ENCODE data around the gene DPCD. TPM values are rescaled to one million over a fixed set of nuclear protein-coding genes. Genes with fewer than 3 reads are reported as not detected.

DPCD gene
- total and polyA plus RNA-seq, 5 donors from 2014 or later: 0.99 to 1.7 (median 1.1) TPM; not detected in 1

DNA sequence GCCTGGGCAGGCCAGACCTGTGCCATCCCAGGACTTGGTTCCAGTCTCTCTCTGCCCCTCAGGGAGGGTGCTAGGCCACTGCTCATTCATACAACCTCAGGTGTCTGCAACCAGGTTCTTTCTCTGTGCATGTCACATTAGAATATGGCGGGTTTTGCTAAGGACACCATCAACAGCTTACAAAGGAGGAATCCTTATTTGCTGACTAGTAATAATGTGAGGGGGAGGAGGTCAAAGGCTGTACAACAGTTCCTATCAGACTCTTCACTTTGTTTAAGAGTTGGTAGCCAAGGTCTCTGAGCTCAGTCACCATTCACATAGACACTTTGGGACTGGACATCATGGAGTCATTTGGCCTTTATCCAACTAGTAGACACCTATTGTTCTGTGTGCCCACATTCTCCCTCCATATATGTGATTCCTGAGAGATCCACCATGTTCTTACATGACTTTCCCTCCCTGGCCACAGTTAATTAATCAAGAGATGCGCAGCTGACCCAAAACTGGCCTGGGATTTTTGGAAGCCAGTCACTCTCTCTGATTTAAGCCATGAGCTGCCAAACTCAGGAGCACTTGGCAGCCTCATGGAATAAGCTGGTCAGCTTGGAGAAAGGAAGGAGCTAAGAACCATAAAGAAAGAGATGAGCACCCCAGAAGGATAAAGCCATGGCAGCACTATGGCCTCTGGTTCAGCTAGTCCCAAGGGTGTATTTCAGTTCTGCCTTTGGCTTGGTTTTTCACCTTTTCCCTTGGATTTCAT, 51.2 kb downstream of the DPCD start:
- Histone ChIP-seq H3K36me3 (ENCODE audit: control insufficient read depth, insufficient read depth, low read length) (peaks cover 21% of the 10 kb centered on the region), H3K9me3 (ENCODE audit: control insufficient read depth in 2 of 2, low read length in 2 of 2) (no peaks in the 10 kb centered on the region), H3K27ac (ENCODE audit: insufficient read depth, low read length, poor library complexity, severe bottlenecking) (no peak overlapping the region), H3K27me3 (ENCODE audit: control insufficient read depth, insufficient read depth, low read length) (no peaks in the 10 kb centered on the region), H3K4me3 (ENCODE audit: low read depth, low read length) (no peak overlapping the region), H3K4me1 (ENCODE audit: control insufficient read depth, insufficient read depth, low read length, poor library complexity, severe bottlenecking) (no peaks in the 10 kb centered on the region)
- Mint-ChIP-seq H3K27ac (peak overlapping the region in 2 of 3 donors; percentile 13 to 30), H3K4me3 (no peak overlapping the region), H3K9me3 (no peaks in the 10 kb centered on the region), H3K27me3 (no peaks in the 10 kb centered on the region), H3K4me1 (peaks cover 2 to 41% (median 14%) of the 10 kb centered on the region in 4 donors), H3K36me3 (peaks cover 31% of the 10 kb centered on the region)
- ATAC-seq (ENCODE audit: low read depth in 2 of 2) (no peak), DNase-seq (no peak)

DNA sequence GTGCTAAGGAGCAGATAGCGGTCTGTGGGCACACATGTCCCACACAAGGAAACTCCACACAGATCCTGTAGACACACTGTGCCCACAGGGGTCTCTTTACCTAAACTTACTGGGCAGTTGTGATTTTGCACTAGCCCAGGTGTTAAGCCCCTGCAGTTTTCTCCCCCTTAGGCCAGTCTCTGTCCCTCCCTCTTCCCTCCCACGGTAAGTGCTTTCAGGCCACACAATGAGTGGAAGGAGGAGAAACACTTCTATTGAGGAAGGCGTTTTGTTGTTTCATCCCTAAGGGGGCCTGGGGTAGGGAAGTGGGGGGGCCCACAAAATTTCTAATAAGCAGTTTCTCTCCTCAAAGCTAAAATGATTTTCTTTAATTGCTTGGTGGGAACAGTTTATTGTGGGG, 55.4 kb downstream of the DPCD start:
- peaks cover 42% of the 10 kb centered on the region for H3K36me3 ChIP-seq (ENCODE audit: control insufficient read depth, insufficient read depth, low read length)
- no peaks in the 10 kb centered on the region for H3K27me3 ChIP-seq (ENCODE audit: control insufficient read depth, insufficient read depth, low read length)
- H3K4me1 ChIP-seq (ENCODE audit: control insufficient read depth, insufficient read depth, low read length, poor library complexity, severe bottlenecking): no peaks in the 10 kb centered on the region
- no peak overlapping the region for H3K27ac ChIP-seq (ENCODE audit: insufficient read depth, low read length, poor library complexity, severe bottlenecking)
- H3K27me3 Mint-ChIP-seq: no peaks in the 10 kb centered on the region
- H3K9me3 ChIP-seq (ENCODE audit: control insufficient read depth in 2 of 2, low read length in 2 of 2): no peaks in the 10 kb centered on the region
- DNase-seq: no peak
- no peak overlapping the region for H3K4me3 ChIP-seq (ENCODE audit: low read depth, low read length)
- no peaks in the 10 kb centered on the region for H3K9me3 Mint-ChIP-seq
- H3K4me3 Mint-ChIP-seq: no peak overlapping the region
- no peak for ATAC-seq (ENCODE audit: low read depth in 2 of 2)
- H3K27ac Mint-ChIP-seq: no peak overlapping the region
- peaks cover 5 to 47% (median 16%) of the 10 kb centered on the region in 4 donors for H3K4me1 Mint-ChIP-seq
- H3K36me3 Mint-ChIP-seq: peaks cover 31% of the 10 kb centered on the region

DNA sequence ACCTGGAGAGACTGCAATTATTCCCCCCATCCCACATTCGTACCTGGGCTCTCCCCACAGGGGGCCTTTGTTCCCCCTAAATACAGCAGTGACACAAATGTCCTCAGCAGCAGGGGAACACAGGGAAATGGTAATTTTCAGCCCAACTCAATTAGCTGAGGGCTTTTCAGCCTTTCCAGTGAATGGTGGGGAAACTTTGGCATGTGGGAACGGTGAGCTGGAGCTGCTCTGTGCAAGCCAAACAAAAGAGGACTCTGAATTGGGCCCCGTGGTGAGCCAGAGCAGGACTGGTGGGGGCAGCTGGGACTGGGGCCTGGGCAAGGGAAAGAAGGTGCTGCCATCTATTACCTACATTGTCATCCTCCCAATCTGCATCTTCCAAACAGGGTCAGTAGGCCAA, 55.9 kb downstream of the DPCD start:
- Histone ChIP-seq H3K4me1 (ENCODE audit: control insufficient read depth, insufficient read depth, low read length, poor library complexity, severe bottlenecking) (no peaks in the 10 kb centered on the region), H3K36me3 (ENCODE audit: control insufficient read depth, insufficient read depth, low read length) (peaks cover 42% of the 10 kb centered on the region), H3K9me3 (ENCODE audit: control insufficient read depth in 2 of 2, low read length in 2 of 2) (no peaks in the 10 kb centered on the region), H3K4me3 (ENCODE audit: low read depth, low read length) (no peak overlapping the region), H3K27me3 (ENCODE audit: control insufficient read depth, insufficient read depth, low read length) (no peaks in the 10 kb centered on the region), H3K27ac (ENCODE audit: insufficient read depth, low read length, poor library complexity, severe bottlenecking) (no peak overlapping the region)
- H3K4me1 Mint-ChIP-seq: peaks cover 5 to 51% (median 16%) of the 10 kb centered on the region in 4 donors
- H3K27ac Mint-ChIP-seq: peak overlapping the region in 1 of 3 donors; percentile 52
- H3K4me3 Mint-ChIP-seq: no peak overlapping the region
- H3K36me3 Mint-ChIP-seq: peaks cover 35% of the 10 kb centered on the region
- DNase-seq (no peak), ATAC-seq (ENCODE audit: low read depth in 2 of 2) (no peak)
- no peaks in the 10 kb centered on the region for H3K9me3 Mint-ChIP-seq
- no peaks in the 10 kb centered on the region for H3K27me3 Mint-ChIP-seq

DNA sequence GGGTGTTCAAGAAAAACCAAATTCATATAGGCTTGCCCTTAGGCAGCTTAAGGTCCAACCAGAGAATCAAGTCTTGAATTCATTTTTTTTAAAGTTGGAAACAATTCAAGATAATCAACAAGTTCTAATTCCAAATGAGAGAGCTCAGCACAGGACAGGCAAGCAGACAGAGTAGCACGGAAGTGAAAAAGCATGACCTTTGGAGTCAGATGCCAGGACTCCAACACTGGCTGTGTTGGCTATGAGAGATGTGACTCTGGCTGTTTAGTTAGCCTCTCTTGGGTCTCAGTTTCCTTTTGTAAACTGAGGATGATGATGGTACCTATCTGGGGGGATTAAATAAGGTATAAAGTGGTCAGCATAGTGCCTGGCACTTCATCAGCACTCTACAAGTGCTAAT, 57.5 kb downstream of the DPCD start:
- Mint-ChIP-seq H3K27ac (peak overlapping the region; percentile 14 to 67 (median 52)), H3K4me3 (no peak overlapping the region), H3K4me1 (peaks cover 5 to 45% (median 17%) of the 10 kb centered on the region in 4 donors), H3K36me3 (peaks cover 27% of the 10 kb centered on the region), H3K9me3 (no peaks in the 10 kb centered on the region), H3K27me3 (no peaks in the 10 kb centered on the region)
- Histone ChIP-seq H3K4me1 (ENCODE audit: control insufficient read depth, insufficient read depth, low read length, poor library complexity, severe bottlenecking) (no peaks in the 10 kb centered on the region), H3K27ac (ENCODE audit: insufficient read depth, low read length, poor library complexity, severe bottlenecking) (no peak overlapping the region), H3K36me3 (ENCODE audit: control insufficient read depth, insufficient read depth, low read length) (peaks cover 43% of the 10 kb centered on the region), H3K4me3 (ENCODE audit: low read depth, low read length) (no peak overlapping the region), H3K27me3 (ENCODE audit: control insufficient read depth, insufficient read depth, low read length) (no peaks in the 10 kb centered on the region), H3K9me3 (ENCODE audit: control insufficient read depth in 2 of 2, low read length in 2 of 2) (no peaks in the 10 kb centered on the region)
- no peak for ATAC-seq (ENCODE audit: low read depth in 2 of 2)
- no peak for DNase-seq

GRCh38 chr10:101646364-101646763, 58.2 kb downstream of the DPCD start:
- Histone ChIP-seq H3K27me3 (ENCODE audit: control insufficient read depth, insufficient read depth, low read length) (no peaks in the 10 kb centered on the region), H3K4me3 (ENCODE audit: low read depth, low read length) (no peak overlapping the region), H3K9me3 (ENCODE audit: control insufficient read depth in 2 of 2, low read length in 2 of 2) (no peaks in the 10 kb centered on the region), H3K36me3 (ENCODE audit: control insufficient read depth, insufficient read depth, low read length) (peaks cover 49% of the 10 kb centered on the region), H3K27ac (ENCODE audit: insufficient read depth, low read length, poor library complexity, severe bottlenecking) (no peak overlapping the region), H3K4me1 (ENCODE audit: control insufficient read depth, insufficient read depth, low read length, poor library complexity, severe bottlenecking) (no peaks in the 10 kb centered on the region)
- Mint-ChIP-seq H3K4me1 (peaks cover 3 to 44% (median 16%) of the 10 kb centered on the region in 4 donors), H3K9me3 (no peaks in the 10 kb centered on the region), H3K27me3 (no peaks in the 10 kb centered on the region), H3K36me3 (peaks cover 25% of the 10 kb centered on the region), H3K27ac (no peak overlapping the region), H3K4me3 (no peak overlapping the region)
- no peak for DNase-seq
- ATAC-seq (ENCODE audit: low read depth in 2 of 2): no peak

DNA sequence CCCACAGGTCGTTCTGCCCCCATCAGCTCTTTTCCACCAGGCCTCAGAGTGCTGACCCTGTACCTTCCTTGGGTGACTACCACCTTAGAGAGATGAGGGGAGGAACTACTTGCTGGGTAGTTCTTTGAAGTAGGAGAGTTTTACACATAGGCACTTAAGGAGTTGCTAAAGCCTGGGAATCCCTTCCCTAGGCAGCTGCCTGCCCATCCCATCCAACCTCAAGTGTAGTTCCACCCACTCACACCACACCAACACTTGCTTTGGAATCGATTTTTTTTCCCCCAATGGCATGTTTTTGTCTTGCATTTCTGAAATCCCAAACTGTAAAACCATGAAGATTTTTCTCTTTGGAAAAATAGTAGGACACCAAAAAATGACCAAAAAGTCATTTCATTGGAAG, 59.1 kb downstream of the DPCD start:
- no peaks in the 10 kb centered on the region for H3K4me1 ChIP-seq (ENCODE audit: control insufficient read depth, insufficient read depth, low read length, poor library complexity, severe bottlenecking)
- ATAC-seq (ENCODE audit: low read depth in 2 of 2) (no peak), DNase-seq (no peak)
- H3K4me1 Mint-ChIP-seq: peaks cover 0 to 39% (median 15%) of the 10 kb centered on the region in 4 donors
- no peak overlapping the region for H3K4me3 ChIP-seq (ENCODE audit: low read depth, low read length)
- peaks cover 54% of the 10 kb centered on the region for H3K36me3 ChIP-seq (ENCODE audit: control insufficient read depth, insufficient read depth, low read length)
- H3K4me3 Mint-ChIP-seq: no peak overlapping the region
- peaks cover 21% of the 10 kb centered on the region for H3K36me3 Mint-ChIP-seq
- no peak overlapping the region for H3K27ac Mint-ChIP-seq
- no peaks in the 10 kb centered on the region for H3K9me3 ChIP-seq (ENCODE audit: control insufficient read depth in 2 of 2, low read length in 2 of 2)
- no peaks in the 10 kb centered on the region for H3K27me3 Mint-ChIP-seq
- no peak overlapping the region for H3K27ac ChIP-seq (ENCODE audit: insufficient read depth, low read length, poor library complexity, severe bottlenecking)
- H3K27me3 ChIP-seq (ENCODE audit: control insufficient read depth, insufficient read depth, low read length): no peaks in the 10 kb centered on the region
- no peaks in the 10 kb centered on the region for H3K9me3 Mint-ChIP-seq

DNA sequence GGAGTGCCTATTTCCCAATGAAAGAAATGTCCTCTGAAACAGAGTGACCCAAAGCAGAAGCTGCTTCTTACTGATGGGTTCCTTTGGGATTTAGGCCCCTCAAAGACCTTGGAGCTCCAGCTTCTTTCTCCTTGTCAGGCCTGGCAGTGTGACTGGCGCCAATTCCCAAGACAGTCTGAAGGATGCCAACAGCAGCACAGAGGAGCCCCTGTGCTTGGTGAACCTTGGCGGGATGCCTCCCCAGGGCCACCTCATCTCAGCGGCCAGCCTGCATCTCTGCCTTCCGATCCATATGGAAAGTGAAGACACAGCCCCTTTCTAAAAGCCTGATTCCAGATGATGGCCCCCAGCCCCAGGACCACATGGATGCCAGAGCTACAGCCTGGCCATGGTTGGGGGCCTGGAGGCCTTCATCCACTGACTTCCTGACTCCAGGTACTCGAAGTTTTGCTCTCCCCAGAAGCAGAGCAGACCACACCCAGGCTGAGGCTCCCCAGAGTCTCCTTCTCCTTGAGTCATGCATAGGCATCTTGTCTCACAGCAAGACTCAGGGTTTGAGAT, 61.5 kb downstream of the DPCD start:
- no peak overlapping the region for H3K4me3 ChIP-seq (ENCODE audit: low read depth, low read length)
- no peaks in the 10 kb centered on the region for H3K9me3 Mint-ChIP-seq
- no peak overlapping the region for H3K27ac ChIP-seq (ENCODE audit: insufficient read depth, low read length, poor library complexity, severe bottlenecking)
- H3K27ac Mint-ChIP-seq: peak overlapping the region in 1 of 3 donors; percentile 72
- ATAC-seq (ENCODE audit: low read depth in 2 of 2) (no peak), DNase-seq (no peak)
- H3K36me3 ChIP-seq (ENCODE audit: control insufficient read depth, insufficient read depth, low read length): peaks cover 62% of the 10 kb centered on the region
- H3K4me1 ChIP-seq (ENCODE audit: control insufficient read depth, insufficient read depth, low read length, poor library complexity, severe bottlenecking): no peaks in the 10 kb centered on the region
- peaks cover 0 to 22% (median 10%) of the 10 kb centered on the region in 4 donors for H3K4me1 Mint-ChIP-seq
- no peaks in the 10 kb centered on the region for H3K9me3 ChIP-seq (ENCODE audit: control insufficient read depth in 2 of 2, low read length in 2 of 2)
- H3K4me3 Mint-ChIP-seq: no peak overlapping the region
- peaks cover 17% of the 10 kb centered on the region for H3K36me3 Mint-ChIP-seq
- H3K27me3 ChIP-seq (ENCODE audit: control insufficient read depth, insufficient read depth, low read length): no peaks in the 10 kb centered on the region
- H3K27me3 Mint-ChIP-seq: no peaks in the 10 kb centered on the region

DNA sequence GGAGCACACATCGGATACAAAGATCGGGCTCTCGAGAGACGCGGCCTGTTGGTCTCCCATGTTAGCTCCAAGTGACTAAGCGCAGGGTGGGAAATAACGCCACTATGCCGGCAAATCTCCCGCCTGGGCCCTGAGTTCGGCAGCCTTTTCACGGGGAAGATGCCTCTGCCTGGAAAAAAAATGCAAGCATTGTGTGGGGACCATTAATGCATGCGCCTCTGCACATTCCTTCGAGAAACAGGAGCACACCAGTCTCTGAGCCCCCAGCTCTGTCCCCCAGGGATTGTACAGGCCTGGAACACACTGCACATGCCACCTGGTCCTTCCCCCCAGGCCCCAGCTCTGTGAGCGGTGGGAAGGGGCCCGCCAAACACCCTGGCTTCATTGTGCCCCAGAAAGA, 62.7 kb downstream of the DPCD start:
- H3K36me3 Mint-ChIP-seq: peaks cover 22% of the 10 kb centered on the region
- no peak for DNase-seq
- ATAC-seq (ENCODE audit: low read depth in 2 of 2): no peak
- Histone ChIP-seq H3K36me3 (ENCODE audit: control insufficient read depth, insufficient read depth, low read length) (peaks cover 64% of the 10 kb centered on the region), H3K4me3 (ENCODE audit: low read depth, low read length) (no peak overlapping the region), H3K4me1 (ENCODE audit: control insufficient read depth, insufficient read depth, low read length, poor library complexity, severe bottlenecking) (no peaks in the 10 kb centered on the region), H3K9me3 (ENCODE audit: control insufficient read depth in 2 of 2, low read length in 2 of 2) (no peaks in the 10 kb centered on the region), H3K27me3 (ENCODE audit: control insufficient read depth, insufficient read depth, low read length) (no peaks in the 10 kb centered on the region), H3K27ac (ENCODE audit: insufficient read depth, low read length, poor library complexity, severe bottlenecking) (no peak overlapping the region)
- H3K4me3 Mint-ChIP-seq: no peak overlapping the region
- H3K4me1 Mint-ChIP-seq: peaks cover 0 to 20% (median 9%) of the 10 kb centered on the region in 4 donors
- no peak overlapping the region for H3K27ac Mint-ChIP-seq
- H3K9me3 Mint-ChIP-seq: no peaks in the 10 kb centered on the region
- no peaks in the 10 kb centered on the region for H3K27me3 Mint-ChIP-seq

All from CD4-positive, CD25-positive, alpha-beta regulatory T cell (primary cell).